HG03520 (cell line): ENCODE measurements around the gene IRF5.
"Not testable (repeated sequence)": the region's sequence is repeated elsewhere in the genome, so short reads cannot be mapped to it uniquely, and the experiment has no call there.

ENCODE experiments used
- ATAC-seq: cut with Tn5 transposase; IDR thresholded peaks from one replicate; pipeline ENCODE4 v1.9.1; 2021; ENCODE audit warnings: mild to moderate bottlenecking, moderate library complexity; ENCODE audit not compliant: unreplicated experiment

IRF5 gene

DNA sequence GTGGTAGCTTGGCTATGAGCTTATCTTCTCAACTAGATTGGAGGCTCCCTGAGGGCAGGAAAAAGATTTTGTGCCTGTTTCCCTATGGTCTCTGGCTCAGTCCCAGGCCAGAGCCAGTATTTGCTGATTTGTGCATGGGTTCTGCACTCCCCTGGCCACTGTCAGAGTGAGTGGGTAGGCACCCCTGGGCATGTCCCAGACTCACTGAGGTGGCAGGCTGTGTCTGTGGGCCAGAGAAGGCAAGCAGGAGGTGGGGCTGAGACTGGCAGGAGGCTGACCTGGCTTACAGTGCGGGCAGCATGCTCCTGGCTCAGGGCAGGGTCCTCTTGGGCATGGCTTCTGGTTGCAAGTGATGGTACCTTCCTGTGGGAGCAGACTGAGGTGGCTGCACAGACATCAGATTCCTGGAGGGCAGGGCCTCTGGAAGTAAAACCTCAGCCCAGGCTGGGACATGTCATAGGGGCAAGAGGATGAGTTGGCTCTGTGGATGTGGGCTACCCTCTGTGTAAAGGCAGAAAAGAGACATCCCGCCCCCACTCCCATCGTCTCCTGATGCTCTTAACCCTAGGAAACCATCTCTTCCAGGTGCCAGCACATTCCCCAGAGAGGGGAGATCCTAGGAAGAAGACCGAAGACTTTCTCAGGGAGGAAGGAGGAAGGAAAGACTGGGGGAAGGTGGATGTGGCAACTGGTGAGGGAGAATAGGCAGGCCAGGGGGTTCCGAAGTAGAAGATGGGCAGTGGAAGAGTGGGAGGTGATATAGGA lies 31.5 kb upstream of the IRF5 start:
- ATAC-seq = no peak

GRCh38 chr7:128906766-128907559 lies 30.8 kb upstream of the IRF5 start:
- ATAC-seq = no peak

- no peak for ATAC-seq
Measured at GRCh38 chr7:128908750-128909624, 28.7 kb upstream of the IRF5 start.

- ATAC-seq = no peak
Measured at GRCh38 chr7:128909625-128910568, 27.8 kb upstream of the IRF5 start.

DNA sequence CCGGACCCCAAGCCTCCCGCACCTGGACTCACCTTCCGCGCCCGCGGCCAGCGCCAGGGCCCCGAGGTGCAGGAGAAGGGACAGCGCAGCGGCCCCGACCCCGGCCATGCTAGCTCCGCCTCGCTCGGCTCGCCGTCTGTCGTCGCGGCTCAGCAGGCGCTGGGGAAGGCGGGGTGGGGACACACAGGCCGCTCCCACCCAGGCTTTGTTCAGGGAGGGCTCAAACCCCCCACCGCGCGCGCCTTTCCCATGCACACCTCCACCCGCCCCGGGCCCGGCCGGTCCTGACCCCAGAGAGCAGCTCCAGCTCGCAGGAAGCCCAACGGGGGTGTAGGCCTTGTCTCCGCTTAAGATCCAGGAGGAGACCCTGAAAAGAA lies 27.2 kb upstream of the IRF5 start, which contains the start of gene KCP:
Gene KCP, minus strand, starts transcription at position 141 of the 377 bp plus-strand sequence. Its CDS starts 33 bp downstream, at position 108.
- no peak for ATAC-seq

DNA sequence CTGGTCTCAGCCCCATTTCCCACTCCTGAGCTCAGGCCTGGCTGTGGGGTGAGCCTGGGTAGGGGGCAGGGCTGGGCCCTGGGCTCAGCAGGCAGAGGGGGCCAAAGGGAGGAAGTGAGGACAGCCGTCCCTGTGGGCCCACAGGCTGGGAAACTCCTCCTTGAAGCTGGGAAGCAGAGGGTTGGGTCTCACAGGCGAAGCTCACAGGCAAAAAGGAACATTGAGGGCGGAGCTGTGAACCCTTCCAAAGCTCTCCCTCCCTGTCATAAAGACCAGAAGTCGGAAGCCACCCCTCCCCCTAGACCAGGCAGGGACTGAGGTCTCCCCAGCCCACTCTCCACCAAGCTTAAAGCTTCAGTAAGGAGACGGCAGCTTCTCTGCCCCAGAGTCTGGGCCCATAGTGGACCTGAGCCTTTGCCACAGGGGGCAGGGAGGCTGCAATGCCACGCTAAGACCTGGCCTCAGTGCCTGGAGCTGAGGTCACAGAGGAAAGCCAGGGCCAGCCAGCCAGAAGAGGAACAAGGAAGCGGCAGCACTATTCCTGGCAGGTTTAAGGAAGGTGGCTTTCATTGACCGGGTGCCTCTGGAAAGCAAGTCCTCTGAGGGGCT lies 26.2 kb upstream of the IRF5 start:
- ATAC-seq = no peak

DNA sequence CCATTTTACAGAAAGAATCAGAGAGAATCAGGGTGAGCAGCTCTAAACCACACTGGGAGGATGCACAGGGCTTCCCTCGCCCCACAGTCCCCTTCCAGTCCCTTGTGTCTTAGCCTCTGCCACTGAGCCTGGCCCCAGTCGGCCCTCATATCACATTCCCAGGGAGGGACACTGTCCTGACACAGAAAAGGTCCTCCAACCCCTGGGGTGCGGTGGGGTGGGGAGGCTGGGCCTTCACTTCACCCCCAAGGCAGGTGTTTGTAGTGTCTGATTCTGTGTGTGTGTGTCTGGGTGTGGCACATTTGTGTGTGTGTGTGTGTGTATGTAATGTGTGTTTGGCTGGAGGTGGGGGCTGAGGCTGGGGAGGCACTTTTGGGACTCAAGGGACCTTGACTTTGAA lies 25.4 kb upstream of the IRF5 start:
- no peak for ATAC-seq

DNA sequence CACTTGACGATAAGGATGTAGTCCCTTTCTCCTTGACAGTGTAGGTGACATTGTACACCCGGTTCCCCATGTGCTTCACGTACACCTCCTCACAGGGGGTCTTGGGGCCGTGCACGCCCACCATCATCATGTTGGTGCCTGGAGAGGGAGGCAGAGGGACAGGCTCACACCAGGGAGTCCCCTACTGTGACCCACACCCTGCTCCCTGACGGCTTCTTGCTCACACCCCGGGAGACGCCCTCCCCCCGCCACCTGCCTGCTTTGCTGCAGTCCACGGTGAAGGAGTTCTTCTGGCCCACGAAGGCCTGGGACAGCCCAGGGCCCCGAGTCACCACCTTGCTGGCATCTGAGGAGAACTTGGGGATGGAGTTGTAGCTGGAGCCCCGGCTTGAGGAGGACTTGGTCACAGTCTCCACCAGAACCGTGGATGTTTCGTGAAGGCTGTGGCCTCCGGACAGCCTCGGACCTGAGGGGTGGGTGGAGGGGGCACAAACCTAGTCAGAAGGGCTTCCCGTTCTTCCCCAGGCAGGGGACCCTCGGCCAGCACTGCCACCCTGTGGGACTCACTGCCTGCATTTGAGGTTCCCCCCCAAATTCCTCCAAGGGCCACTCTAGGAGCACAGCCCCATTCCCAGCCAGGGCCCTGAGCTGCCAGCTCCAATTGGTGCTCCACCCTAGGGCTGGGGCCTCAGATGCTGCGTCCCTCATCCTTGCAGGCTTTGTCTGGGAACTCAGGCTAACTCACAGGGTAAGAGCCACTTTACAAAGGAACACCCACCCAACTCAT lies 24.8 kb upstream of the IRF5 start:
- ATAC-seq = not testable (repeated sequence)

DNA sequence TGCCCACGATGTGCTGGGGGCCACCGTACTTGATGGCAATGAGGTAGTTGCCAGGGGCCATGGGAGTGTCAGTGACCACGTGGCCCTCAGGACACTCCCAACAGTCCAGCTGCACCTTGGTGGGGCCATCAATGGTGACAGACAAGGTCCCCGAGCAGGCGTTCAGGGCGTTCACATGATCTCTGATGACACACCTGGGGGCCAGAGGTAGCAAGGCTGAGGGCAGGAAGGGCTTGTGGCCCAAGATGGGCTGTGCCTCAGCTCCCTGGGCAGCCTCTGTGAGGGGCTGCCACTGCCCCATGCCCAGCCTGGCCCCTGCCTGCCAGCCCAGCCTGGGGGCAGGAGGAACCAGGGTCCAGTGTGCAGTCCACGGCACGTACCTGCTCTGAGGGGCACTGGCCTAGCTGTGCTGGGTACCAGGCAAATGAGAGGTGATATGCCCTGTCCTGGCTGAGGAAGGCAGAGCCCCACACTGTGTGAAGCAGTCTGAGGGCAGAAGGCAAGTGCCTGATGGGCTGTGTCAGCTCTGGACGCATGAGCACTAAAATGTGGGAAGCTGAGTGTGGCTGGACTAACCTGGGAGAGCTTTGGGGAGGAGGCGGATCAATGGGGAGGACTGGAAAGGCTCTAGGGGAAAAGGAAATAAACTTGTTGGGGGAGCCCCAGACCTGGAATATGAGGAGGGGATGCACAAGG lies 23.7 kb upstream of the IRF5 start:
- no peak for ATAC-seq

GRCh38 chr7:128914566-128915151 lies 23.1 kb upstream of the IRF5 start:
- ATAC-seq = no peak

DNA sequence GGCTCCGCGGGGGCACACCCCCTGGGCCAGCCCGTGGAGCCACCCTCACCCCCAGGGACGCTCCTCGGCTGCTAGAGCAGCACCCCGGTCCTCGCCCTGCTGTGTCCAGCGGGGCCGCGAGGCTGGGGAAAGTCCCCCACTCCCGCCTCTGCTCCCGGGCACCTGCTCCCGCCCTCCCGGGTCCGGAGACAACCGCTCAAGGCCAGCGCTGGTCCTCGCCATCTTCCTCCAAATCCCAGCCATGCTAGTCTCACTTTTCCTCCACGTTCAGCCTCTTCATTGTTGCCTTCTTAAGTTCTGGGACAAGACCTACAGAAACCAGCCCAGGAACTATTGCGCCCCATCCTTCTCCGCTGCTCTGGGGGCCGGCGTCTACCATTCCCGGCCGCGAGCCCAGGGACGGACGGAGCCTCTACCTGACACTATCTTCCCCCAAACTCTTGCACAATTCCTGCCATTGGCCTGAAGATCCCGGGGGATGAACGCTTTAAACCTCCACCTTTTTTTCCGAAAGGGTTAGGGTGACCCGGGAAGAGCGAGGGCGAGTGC lies 22.4 kb upstream of the IRF5 start:
- ATAC-seq = no peak

DNA sequence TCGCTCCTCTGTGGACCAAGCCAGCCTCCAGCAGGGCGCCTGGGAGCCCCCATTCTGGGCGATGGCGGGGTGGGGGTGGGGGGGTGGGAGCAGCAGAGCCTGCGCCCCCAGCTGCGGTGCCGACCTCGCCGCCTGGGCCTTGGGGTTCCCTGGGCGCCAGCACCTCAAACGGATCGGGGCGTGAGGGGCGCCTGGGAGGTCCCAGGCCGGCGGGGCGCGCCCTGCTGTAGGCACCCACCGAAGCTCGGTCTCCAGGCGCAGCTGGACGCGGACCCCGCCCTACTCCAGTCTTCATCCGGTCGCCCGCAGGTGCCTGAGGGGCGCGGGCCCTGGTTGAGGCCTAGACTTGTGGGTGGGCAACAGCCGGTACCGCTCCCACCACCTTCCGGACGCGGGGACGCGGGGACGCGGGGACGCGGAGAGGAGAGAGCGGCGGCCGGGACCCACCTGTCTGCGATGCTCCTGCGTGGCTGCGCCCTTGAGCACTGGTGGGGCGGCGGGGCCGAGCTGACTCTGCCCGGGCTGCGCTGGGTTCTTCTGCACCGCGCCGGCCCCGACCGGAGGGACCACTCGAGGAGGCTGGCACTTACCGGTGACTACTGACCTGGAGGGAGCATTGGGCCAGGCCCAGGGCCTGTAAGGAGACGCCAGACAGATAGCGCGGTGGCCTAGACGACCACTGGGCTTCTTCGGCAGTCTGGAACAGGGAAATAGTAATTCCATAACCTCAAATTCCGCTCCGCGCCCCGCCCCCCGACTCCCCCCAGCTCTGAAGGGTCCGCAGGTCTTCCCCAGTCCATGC lies 21.7 kb upstream of the IRF5 start:
- no peak for ATAC-seq

DNA sequence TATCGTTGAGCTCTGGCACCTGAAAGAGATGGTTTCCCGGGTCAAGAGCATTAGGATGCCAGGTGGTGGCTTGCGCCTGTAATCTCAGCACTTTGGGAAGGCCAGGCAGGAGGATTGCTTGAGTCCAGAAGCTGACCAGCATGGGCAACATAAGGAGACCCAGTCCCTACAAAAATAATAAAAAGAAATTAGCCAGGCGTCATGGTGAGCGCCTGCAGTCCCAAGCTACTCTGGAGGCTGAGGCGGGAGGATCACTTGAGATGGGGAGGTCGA lies 21.1 kb upstream of the IRF5 start:
- no peak for ATAC-seq

DNA sequence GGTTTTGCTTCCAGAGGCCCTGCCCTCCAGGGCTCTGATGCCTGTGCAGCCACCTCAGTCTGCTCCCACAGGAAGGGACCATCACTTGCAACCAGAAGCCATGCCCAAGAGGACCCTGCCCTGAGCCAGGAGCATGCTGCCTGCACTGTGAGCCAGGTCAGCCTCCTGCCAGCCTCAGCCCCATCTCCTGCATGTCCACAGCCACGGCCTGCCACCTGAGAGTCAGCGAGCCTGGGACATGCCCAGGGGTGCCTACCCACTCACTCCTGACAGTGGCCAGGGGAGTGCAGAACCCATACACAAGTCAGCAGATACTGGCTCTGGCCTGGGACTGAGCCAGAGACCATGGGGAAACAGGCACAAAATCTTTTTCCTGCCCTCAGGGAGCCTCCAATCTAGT lies 20.6 kb upstream of the IRF5 start:
- no peak for ATAC-seq

GRCh38 chr7:128918016-128918665 lies 19.6 kb upstream of the IRF5 start:
- no peak for ATAC-seq

DNA sequence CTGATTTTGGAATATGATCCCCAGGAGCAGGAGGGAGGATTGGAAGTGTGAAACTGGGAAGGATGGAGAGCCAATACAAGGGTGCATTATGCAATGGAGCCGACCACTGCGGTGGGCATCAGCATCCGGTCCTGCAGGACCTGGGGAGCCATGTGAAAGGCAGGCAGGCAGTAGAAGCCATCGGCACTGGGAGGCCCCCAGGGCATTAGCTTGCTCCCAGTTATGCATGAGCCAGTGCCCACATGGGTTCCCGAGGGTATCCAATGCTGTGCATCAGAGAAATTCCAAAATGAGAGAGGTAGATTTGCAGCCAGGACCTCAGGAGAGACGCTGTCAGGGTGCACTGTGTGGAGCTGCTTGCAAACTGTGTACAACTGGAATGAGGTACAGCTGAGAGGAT lies 18.5 kb upstream of the IRF5 start:
- ATAC-seq = no peak
